ENCODE measurements around the gene OR52M1.

The OR52M1 gene

DNA sequence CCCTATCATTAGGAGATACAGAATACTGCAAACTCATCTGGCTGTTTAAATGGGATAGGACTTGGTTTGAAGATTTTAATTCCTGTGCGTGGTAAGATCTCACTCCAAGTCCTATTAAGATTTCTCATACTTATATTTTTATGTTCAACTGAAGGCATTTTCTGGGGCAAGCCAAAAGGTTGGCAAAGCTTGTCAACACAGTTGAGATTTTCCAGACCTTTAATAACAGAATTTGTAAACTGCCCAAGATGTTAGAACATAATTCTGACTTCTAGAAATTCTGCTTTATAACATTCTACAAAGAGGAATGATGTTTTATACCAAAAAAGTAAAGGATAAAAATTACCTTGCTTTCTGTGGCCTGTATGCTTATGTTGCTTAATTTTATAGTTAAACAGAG is 30.8 kb upstream of the OR52M1 start:
- Histone ChIP-seq H3K36me3 (replicated peaks; ENCODE audit: insufficient read depth, low read length) (no peaks in the 10 kb centered on the region), H3F3A (ENCODE audit: insufficient read depth, low read length) (no peaks in the 10 kb centered on the region), H3K27ac (ENCODE audit: low read length) (no peak overlapping the region), H3K4me1 (ENCODE audit: low read length) (no peaks in the 10 kb centered on the region), H3K79me2 (ENCODE audit: low read length) (no peaks in the 10 kb centered on the region), H4K20me1 (ENCODE audit: insufficient read depth, low read length) (no peaks in the 10 kb centered on the region), H3K9ac (ENCODE audit: low read length) (no peak overlapping the region), H3K4me2 (ENCODE audit: low read depth, low read length) (no peak overlapping the region), H2AFZ (ENCODE audit: low read length) (no peak overlapping the region), H3K27me3 (replicated peaks; ENCODE audit: insufficient read depth, low read length) (no peaks in the 10 kb centered on the region), H3K4me3 (ENCODE audit: low read length) (no peak overlapping the region), H3K9me3 (replicated peaks; ENCODE audit: insufficient read depth, low read length) (no peaks in the 10 kb centered on the region), H3K9me2 (replicated peaks; ENCODE audit: insufficient read depth, low read length) (no peaks in the 10 kb centered on the region)
- TF ChIP-seq EZH2phosphoT487 (IDR thresholded peaks at IDR 0.05; ENCODE audit: low read length) (no peak), EZH2 (optimal IDR thresholded peaks at IDR 0.05; ENCODE audit: low read depth, low read length) (no peak), CTCF (IDR thresholded peaks at IDR 0.05; ENCODE audit: low read length) (no peak)
- DNase-seq = no peak

GRCh38 chr11:4522339-4522738 is 22.7 kb upstream of the OR52M1 start:
- Histone ChIP-seq H3K9me3 (replicated peaks; ENCODE audit: insufficient read depth, low read length) (no peaks in the 10 kb centered on the region), H3K4me1 (ENCODE audit: low read length) (no peaks in the 10 kb centered on the region), H3K79me2 (ENCODE audit: low read length) (no peaks in the 10 kb centered on the region), H3K4me3 (ENCODE audit: low read length) (no peak overlapping the region), H3K36me3 (replicated peaks; ENCODE audit: insufficient read depth, low read length) (no peaks in the 10 kb centered on the region), H2AFZ (ENCODE audit: low read length) (no peak overlapping the region), H3K27ac (ENCODE audit: low read length) (no peak overlapping the region), H3K9me2 (replicated peaks; ENCODE audit: insufficient read depth, low read length) (no peaks in the 10 kb centered on the region), H3F3A (ENCODE audit: insufficient read depth, low read length) (no peaks in the 10 kb centered on the region), H3K27me3 (replicated peaks; ENCODE audit: insufficient read depth, low read length) (no peaks in the 10 kb centered on the region), H4K20me1 (ENCODE audit: insufficient read depth, low read length) (no peaks in the 10 kb centered on the region), H3K9ac (ENCODE audit: low read length) (no peak overlapping the region), H3K4me2 (ENCODE audit: low read depth, low read length) (no peak overlapping the region)
- DNase-seq = no peak
- TF ChIP-seq EZH2phosphoT487 (IDR thresholded peaks at IDR 0.05; ENCODE audit: low read length) = no peak
- no peak for TF ChIP-seq CTCF (IDR thresholded peaks at IDR 0.05; ENCODE audit: low read length)
- TF ChIP-seq EZH2 (optimal IDR thresholded peaks at IDR 0.05; ENCODE audit: low read depth, low read length) = no peak

GRCh38 chr11:4522752-4523151 is 22.2 kb upstream of the OR52M1 start:
- H3K36me3 ChIP-seq (replicated peaks; ENCODE audit: insufficient read depth, low read length) = no peaks in the 10 kb centered on the region
- H3K9me2 ChIP-seq (replicated peaks; ENCODE audit: insufficient read depth, low read length) = no peaks in the 10 kb centered on the region
- H3K27me3 ChIP-seq (replicated peaks; ENCODE audit: insufficient read depth, low read length) = no peaks in the 10 kb centered on the region
- H3K9ac ChIP-seq (ENCODE audit: low read length) = no peak overlapping the region
- no peaks in the 10 kb centered on the region for H3K4me1 ChIP-seq (ENCODE audit: low read length)
- H2AFZ ChIP-seq (ENCODE audit: low read length) = no peak overlapping the region
- no peaks in the 10 kb centered on the region for H3F3A ChIP-seq (ENCODE audit: insufficient read depth, low read length)
- H3K9me3 ChIP-seq (replicated peaks; ENCODE audit: insufficient read depth, low read length) = no peaks in the 10 kb centered on the region
- TF ChIP-seq CTCF (IDR thresholded peaks at IDR 0.05; ENCODE audit: low read length) = no peak
- TF ChIP-seq EZH2phosphoT487 (IDR thresholded peaks at IDR 0.05; ENCODE audit: low read length) = no peak
- no peak for TF ChIP-seq EZH2 (optimal IDR thresholded peaks at IDR 0.05; ENCODE audit: low read depth, low read length)
- DNase-seq = no peak
- no peaks in the 10 kb centered on the region for H4K20me1 ChIP-seq (ENCODE audit: insufficient read depth, low read length)
- no peaks in the 10 kb centered on the region for H3K79me2 ChIP-seq (ENCODE audit: low read length)
- H3K4me2 ChIP-seq (ENCODE audit: low read depth, low read length) = no peak overlapping the region
- no peak overlapping the region for H3K27ac ChIP-seq (ENCODE audit: low read length)
- H3K4me3 ChIP-seq (ENCODE audit: low read length) = no peak overlapping the region

Measured in MM.1S (cell line).